ENCODE measurements around the gene FBXL19.
A peak's percentile ranks its signal among the peaks of the same experiment; 100 is the strongest.

The FBXL19 gene

DNA sequence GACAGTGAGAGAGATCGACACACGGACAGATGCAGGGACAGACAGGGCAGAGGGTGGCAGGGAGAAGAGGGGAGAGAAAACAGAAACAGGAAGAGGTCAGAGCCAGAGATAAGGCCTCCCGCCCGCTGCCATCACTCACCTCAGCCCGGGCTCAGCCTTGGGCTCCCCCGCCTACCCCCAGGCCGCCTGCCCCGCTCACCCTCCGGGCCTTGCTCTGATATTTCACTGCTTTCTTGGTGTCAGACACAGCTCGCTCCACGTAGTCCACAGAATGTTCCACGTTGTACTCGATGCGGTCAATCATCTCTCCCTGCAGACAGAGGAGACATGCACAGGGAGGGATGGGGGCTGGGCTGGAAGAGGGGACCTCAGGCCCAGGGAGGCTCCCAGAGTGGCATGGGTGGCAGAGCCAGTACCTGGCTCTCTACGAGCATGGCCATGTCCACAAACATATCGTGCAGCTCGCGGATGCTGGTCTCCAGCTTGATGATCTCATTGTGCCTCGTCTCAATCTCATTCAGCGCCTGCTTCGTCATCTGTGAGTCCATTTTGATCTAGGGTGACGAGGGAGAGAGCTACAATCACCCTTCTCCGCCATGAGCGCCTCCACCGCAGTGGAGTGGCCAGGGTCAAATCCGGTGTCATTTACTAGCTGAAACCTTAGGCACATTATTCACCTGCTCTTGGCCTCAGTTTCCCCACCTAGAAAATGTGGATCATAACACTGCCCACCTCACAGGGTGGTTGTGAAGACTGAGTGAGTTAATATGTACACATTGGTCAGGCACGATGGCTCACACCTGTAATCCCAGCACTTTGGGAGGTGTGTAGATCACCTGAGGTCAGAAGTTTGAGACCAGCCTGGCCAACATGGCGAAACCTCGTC, 69.8 kb downstream of the FBXL19 start:
- no peak for DNase-seq
- in situ Hi-C loops (cut with HindIII; ENCODE audit: low pct_ligation_motif_present, low pct_unique_long_range_greater_than_20kb, low sequenced_read_pairs), result no loop called here

GRCh38 chr16:30995927-30996323, 72.6 kb downstream of the FBXL19 start:
- no peak for DNase-seq
- in situ Hi-C loops (cut with HindIII; ENCODE audit: low pct_ligation_motif_present, low pct_unique_long_range_greater_than_20kb, low sequenced_read_pairs), result no loop called here

DNA sequence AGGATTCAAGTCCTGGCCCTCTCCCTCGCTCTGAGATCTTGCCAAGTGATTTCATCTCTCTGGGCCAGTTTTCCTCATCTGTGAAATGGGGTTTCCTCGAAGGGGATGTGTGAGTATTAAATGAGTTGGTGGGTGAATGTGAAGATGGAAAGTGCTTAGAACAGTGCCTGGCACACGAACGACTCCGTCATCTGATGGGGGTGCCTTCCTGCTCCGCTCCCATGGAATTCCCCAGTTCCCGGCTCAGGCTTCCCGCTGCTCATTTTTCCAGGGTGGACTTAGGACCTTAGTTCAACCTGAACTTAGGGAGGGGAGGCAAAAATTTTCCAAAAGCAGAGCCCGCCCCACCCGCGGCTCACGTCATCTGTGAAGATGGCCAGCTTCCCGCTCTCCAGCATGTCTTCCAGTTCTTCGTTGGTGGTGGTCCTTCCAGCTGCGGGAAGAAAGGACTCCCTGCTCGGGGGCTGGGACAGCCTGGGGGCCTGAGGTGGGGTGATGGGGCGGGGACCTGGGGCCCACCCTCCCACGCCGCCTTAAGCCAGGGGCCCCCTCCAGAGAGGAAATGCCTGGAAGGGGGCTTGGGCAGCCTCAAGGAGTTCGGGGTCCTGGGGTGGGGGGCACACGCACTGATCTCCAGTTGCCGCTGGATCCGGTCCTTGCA, 73.1 kb downstream of the FBXL19 start:
- in situ Hi-C loops (cut with HindIII; ENCODE audit: low pct_ligation_motif_present, low pct_unique_long_range_greater_than_20kb, low sequenced_read_pairs), result no loop called here
- peak; percentile 64 for DNase-seq

GRCh38 chr16:30996985-30997724, 73.8 kb downstream of the FBXL19 start:
- in situ Hi-C loops (cut with HindIII; ENCODE audit: low pct_ligation_motif_present, low pct_unique_long_range_greater_than_20kb, low sequenced_read_pairs), result no loop called here
- peak; percentile 90 for DNase-seq

DNA sequence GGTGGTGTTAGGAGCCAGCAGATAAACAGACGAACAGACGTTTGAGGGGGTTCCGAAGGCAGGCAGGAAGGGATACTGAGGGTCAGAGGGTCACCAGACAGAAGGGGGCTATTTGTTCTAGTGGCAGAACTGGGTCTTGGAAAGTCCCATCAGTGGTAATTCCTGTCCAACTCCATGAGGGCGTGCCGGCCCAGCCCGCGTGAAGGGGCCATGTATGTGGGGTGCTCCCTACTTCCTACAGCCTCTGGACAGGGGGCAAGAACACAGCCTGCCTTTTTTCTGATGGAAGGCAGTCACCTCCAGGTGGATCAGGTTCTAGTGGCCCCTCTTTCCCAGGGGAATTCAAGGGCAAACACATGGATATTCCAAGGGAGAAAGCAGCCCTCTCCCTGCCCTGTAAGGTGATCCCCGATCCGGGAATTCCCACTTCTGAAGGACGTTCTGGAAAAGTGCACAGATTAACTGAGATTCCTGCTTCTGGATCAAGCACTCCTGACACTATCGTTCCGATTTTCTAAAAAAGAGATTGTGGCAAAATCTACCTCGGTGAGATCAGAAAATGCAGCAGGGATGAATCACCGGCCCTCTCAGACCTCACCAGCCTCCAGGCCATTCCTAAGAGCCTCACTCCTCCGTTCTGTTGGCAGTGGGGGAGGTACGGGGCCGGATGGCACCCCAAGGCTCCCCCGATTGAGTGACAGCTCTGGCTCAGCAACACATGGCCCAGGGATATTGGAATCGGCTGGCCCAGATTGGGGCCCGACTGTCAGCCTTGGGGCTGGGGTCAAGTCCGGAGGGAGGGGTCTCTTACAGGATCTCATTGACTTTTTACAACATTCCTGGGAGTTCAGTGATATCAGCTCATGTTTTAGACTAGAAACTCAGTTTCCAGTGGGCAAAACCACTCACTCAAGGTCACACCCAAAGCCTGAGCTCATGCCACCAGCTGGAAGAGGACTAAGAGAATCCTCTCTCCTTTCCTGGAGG, 74.6 kb downstream of the FBXL19 start:
- in situ Hi-C loops (cut with HindIII; ENCODE audit: low pct_ligation_motif_present, low pct_unique_long_range_greater_than_20kb, low sequenced_read_pairs), result no loop called here
- peak; percentile 93 for DNase-seq

Data from ACHN (cell line).